AG10803 (cell line): ENCODE data around the gene ZNF324.

Experiments used
- DNase-seq: peaks from one replicate; pipeline ENCODE4 v3.0.0; 2010; ENCODE audit warnings: low read depth
- H3K4me3 ChIP-seq: 2 replicates; pipeline ENCODE4 v1.5.1; 2011; ENCODE audit warnings: mild to moderate bottlenecking, low read length, control low read depth
- CTCF ChIP-seq: conservative IDR thresholded peaks from 2 replicates; pipeline ENCODE4 v1.5.1; 2011; ENCODE audit warnings: mild to moderate bottlenecking, low read length, control low read depth, inconsistent platforms

The ZNF324 gene

DNA sequence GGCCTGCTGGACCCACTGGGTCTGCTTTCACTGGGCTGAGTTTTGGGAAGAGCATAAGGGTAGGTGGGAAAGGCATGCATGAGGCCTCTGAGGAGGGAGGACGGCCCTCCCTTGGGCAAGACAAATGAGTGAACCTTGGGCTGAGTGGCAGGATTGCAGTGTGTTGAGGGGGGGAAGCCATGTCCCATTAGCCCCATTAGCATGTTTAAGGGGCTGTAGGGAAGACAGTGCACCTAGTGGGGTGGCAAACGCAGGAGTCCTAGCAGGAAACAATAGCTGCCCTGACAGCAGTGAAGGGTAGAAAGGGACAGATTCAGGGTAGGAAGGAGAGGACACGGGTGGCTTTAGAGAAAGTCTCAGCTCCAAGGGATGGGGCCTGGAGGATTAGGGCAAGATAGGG, 55.8 kb downstream of the ZNF324 start:
- TF ChIP-seq CTCF: no peak
- H3K4me3 ChIP-seq: no peak overlapping the region
- no peak for DNase-seq
